Lower lobe of right lung (tissue), 2 donors: ENCODE data around the gene HOMER2. TPM values are rescaled to one million over a fixed set of nuclear protein-coding genes. Genes with fewer than 3 reads are reported as not detected.

Source experiments
- ATAC-seq, 2 donors: fragments of 200-7000 bp; cut with Tn5 transposase; one replicate each; pipeline ENCODE4 v1.9.1; 2020 to 2022; ENCODE audit warnings: mild to moderate bottlenecking in 2 of 2, moderate library complexity in 2 of 2
- DNase-seq: peaks from one replicate; pipeline ENCODE4 v3.0.0-alpha.2; 2020
- H3K27ac ChIP-seq: fragments of 200-600 bp; one replicate; pipeline ENCODE4 v1.8.0; 2022
- H3K27me3 ChIP-seq: fragments of 200-600 bp; one replicate; pipeline ENCODE4 v1.8.0; 2022; ENCODE audit warnings: low read depth
- H3K36me3 ChIP-seq: fragments of 200-600 bp; one replicate; pipeline ENCODE4 v1.8.0; 2022; ENCODE audit warnings: mild to moderate bottlenecking
- H3K4me1 ChIP-seq: fragments of 200-600 bp; one replicate; pipeline ENCODE4 v1.8.0; 2022
- H3K4me3 ChIP-seq: fragments of 200-600 bp; one replicate; pipeline ENCODE4 v1.8.0; 2022; ENCODE audit warnings: mild to moderate bottlenecking
- H3K9me3 ChIP-seq: fragments of 200-600 bp; one replicate; pipeline ENCODE4 v1.8.0; 2022
- CTCF ChIP-seq: fragments of 200-600 bp; IDR thresholded peaks from one replicate; pipeline ENCODE4 v1.8.0; 2022; ENCODE audit warnings: antibody characterized with exemption, mild to moderate bottlenecking
- intact Hi-C: fragments of 100-400 bp; cut with DNase I; formaldehyde crosslinking; loops from one replicate; pipeline ENCODE4 v1.11.0; 2022
- total RNA-seq: library from RNA; stranded (reverse); fragmentation: NEBNext Ultra II Directional; extraction: Animal tissue kit (Norgen Biotek cat#: 25700); gene quantifications from one replicate; pipeline ENCODE4 v1.2.1, GENCODE V29; 2021
- donor health status: DM: no; HTN: yes; CAD: no; lungs with severe emphysema.

HOMER2 gene
- total RNA-seq, 1 donor from 2014 or later = 16.2 TPM

GRCh38 chr15:82980981-82981380 is 28.5 kb upstream of the HOMER2 start:
- Histone ChIP-seq H3K36me3 (no peaks in the 10 kb centered on the region), H3K4me3 (no peak overlapping the region), H3K27ac (no peak overlapping the region), H3K27me3 (no peaks in the 10 kb centered on the region), H3K9me3 (no peaks in the 10 kb centered on the region), H3K4me1 (peaks cover 6% of the 10 kb centered on the region)
- TF ChIP-seq CTCF = no peak
- intact Hi-C loops = no loop called here
- ATAC-seq (no peak), DNase-seq (no peak)

- ATAC-seq (no peak), DNase-seq (no peak)
- Histone ChIP-seq H3K4me3 (no peak overlapping the region), H3K27ac (no peak overlapping the region), H3K36me3 (no peaks in the 10 kb centered on the region), H3K4me1 (no peaks in the 10 kb centered on the region), H3K27me3 (no peaks in the 10 kb centered on the region), H3K9me3 (no peaks in the 10 kb centered on the region)
- TF ChIP-seq CTCF = no peak
- intact Hi-C loops = no loop called here
Measured at GRCh38 chr15:82979726-82980125, 27.2 kb upstream of the HOMER2 start.

GRCh38 chr15:82978438-82978837 is 25.9 kb upstream of the HOMER2 start:
- Histone ChIP-seq H3K27me3 (no peaks in the 10 kb centered on the region), H3K27ac (no peak overlapping the region), H3K4me3 (no peak overlapping the region), H3K4me1 (no peaks in the 10 kb centered on the region), H3K9me3 (no peaks in the 10 kb centered on the region), H3K36me3 (no peaks in the 10 kb centered on the region)
- DNase-seq (no peak), ATAC-seq (no peak)
- intact Hi-C loops = no loop called here
- TF ChIP-seq CTCF = no peak

GRCh38 chr15:82977076-82977475 is 24.6 kb upstream of the HOMER2 start:
- Histone ChIP-seq H3K36me3 (no peaks in the 10 kb centered on the region), H3K4me1 (no peaks in the 10 kb centered on the region), H3K4me3 (no peak overlapping the region), H3K27ac (no peak overlapping the region), H3K9me3 (no peaks in the 10 kb centered on the region), H3K27me3 (no peaks in the 10 kb centered on the region)
- intact Hi-C loops = no loop called here
- TF ChIP-seq CTCF = no peak
- ATAC-seq = no peak
- DNase-seq = no peak

- intact Hi-C loops = no loop called here
- Histone ChIP-seq H3K36me3 (no peaks in the 10 kb centered on the region), H3K27ac (no peak overlapping the region), H3K27me3 (no peaks in the 10 kb centered on the region), H3K4me3 (no peak overlapping the region), H3K4me1 (no peaks in the 10 kb centered on the region), H3K9me3 (no peaks in the 10 kb centered on the region)
- TF ChIP-seq CTCF = no peak
- ATAC-seq (no peak), DNase-seq (no peak)
Measured at GRCh38 chr15:82972990-82973389, 20.5 kb upstream of the HOMER2 start.
